Endothelial cell of umbilical vein (primary cell): ENCODE data around the gene CCDC34. TPM values are rescaled to one million over a fixed set of nuclear protein-coding genes. Genes with fewer than 3 reads are reported as not detected.

Experiments used
- BruUV-seq: library from RNA; stranded (reverse); fragments of 400-500 nt; replicated peaks from 2 replicates; lab custom pipeline; 2021; lab: Mats Ljungman, UMichigan
- CTCF ChIA-PET: fragments of 300-600, 350-600 bp; sonication (Branson Sonifier 250); formaldehyde crosslinking; loops from one replicate; lab custom pipeline; 2021; ENCODE audit warnings: antibody characterized with exemption, inconsistent platforms; lab: Charles Lee
- POLR2A ChIA-PET: fragments of 300-600, 350-600 bp; sonication (Branson Sonifier 250); formaldehyde crosslinking; loops from one replicate; lab custom pipeline; 2021; ENCODE audit warnings: antibody characterized with exemption, inconsistent platforms; lab: Charles Lee
- DNase-seq: peaks from one replicate; pipeline ENCODE4 v3.0.0-alpha.2; 2011; ENCODE audit warnings: low read depth, low spot score
- FAIRE-seq: peaks from 2 replicates; lab custom pipeline; 2011; peaks lifted over from hg19 to GRCh38; lab: Jason Lieb, UNC
- H2AFZ ChIP-seq: 2 replicates; pipeline ENCODE4 v1.6.0; 2012; ENCODE audit warnings: low read depth, low read length, control low read depth, inconsistent platforms
- H3K27ac ChIP-seq: 2 replicates; pipeline ENCODE4 v1.5.1; 2011; ENCODE audit warnings: low read depth, mild to moderate bottlenecking, control low read depth, low read length, moderate library complexity; ENCODE audit not compliant: insufficient read depth
- H3K27me3 ChIP-seq, 2 experiments: 2 replicates each; pipeline versions ENCODE4 v1.6.0 to v1.6.1; 2011; ENCODE audit warnings: low read length in 2 of 2, mixed read lengths in 1 of 2; ENCODE audit not compliant: control insufficient read depth in 2 of 2, insufficient read depth in 2 of 2
- H3K36me3 ChIP-seq, 2 experiments: 2 replicates in 1 of 2; 3 replicates in 1 of 2; pipeline ENCODE4 v1.5.1; 2011; ENCODE audit warnings: low read length in 2 of 2, mild to moderate bottlenecking in 1 of 2, moderate library complexity in 1 of 2; ENCODE audit not compliant: control insufficient read depth in 2 of 2, insufficient read depth in 2 of 2; ENCODE audit errors: extremely low read depth in 1 of 2
- H3K4me1 ChIP-seq: 3 replicates; pipeline ENCODE4 v1.5.1; 2011; ENCODE audit warnings: mild to moderate bottlenecking, low read length; ENCODE audit not compliant: control insufficient read depth, insufficient read depth; ENCODE audit errors: extremely low read depth
- H3K4me2 ChIP-seq: 2 replicates; pipeline ENCODE4 v1.6.1; 2011; ENCODE audit warnings: low read length, control low read depth, mixed read lengths; ENCODE audit not compliant: insufficient read depth
- H3K4me3 ChIP-seq, 3 experiments: fragments of 200-600 bp in 1 of 3; sonication (generic), shearing (Covaris generic) in 1 of 3; replicated peaks in 1 of 3; 2 replicates each; pipeline ENCODE4 v1.5.1; 2011 to 2016; ENCODE audit warnings: control low read depth in 3 of 3, low read length in 3 of 3, mild to moderate bottlenecking in 2 of 3, inconsistent platforms in 1 of 3, low read depth in 1 of 3, moderate library complexity in 1 of 3; ENCODE audit not compliant: insufficient read depth in 1 of 3
- H3K79me2 ChIP-seq: 2 replicates; pipeline ENCODE4 v1.6.0; 2012; ENCODE audit warnings: low read length, inconsistent platforms; ENCODE audit not compliant: control insufficient read depth, insufficient read depth
- H3K9ac ChIP-seq: replicated peaks from 2 replicates; pipeline ENCODE3; 2011; ENCODE audit warnings: low read length, control low read depth; ENCODE audit not compliant: insufficient read depth; ENCODE audit errors: extremely low read depth
- H3K9me1 ChIP-seq: replicated peaks from 3 replicates; pipeline ENCODE4 v1.6.0; 2011; ENCODE audit warnings: mild to moderate bottlenecking, low read length; ENCODE audit not compliant: control insufficient read depth, insufficient read depth; ENCODE audit errors: extremely low read depth
- H3K9me3 ChIP-seq: replicated peaks from 2 replicates; pipeline ENCODE4 v1.5.1; 2012; ENCODE audit warnings: low read length, inconsistent platforms; ENCODE audit not compliant: control insufficient read depth, insufficient read depth
- H4K20me1 ChIP-seq: replicated peaks from 2 replicates; pipeline ENCODE3; 2011; ENCODE audit warnings: mild to moderate bottlenecking, low read length; ENCODE audit not compliant: control insufficient read depth, insufficient read depth; ENCODE audit errors: extremely low read depth
- EZH2 ChIP-seq: IDR thresholded peaks from 2 replicates; pipeline ENCODE4 v1.6.1; 2012; ENCODE audit warnings: borderline replicate concordance, low read depth, mild to moderate bottlenecking, moderate library complexity, low read length, inconsistent platforms; ENCODE audit not compliant: severe bottlenecking
- FOS ChIP-seq: IDR thresholded peaks from 2 replicates; pipeline ENCODE4 v1.6.1; 2011; ENCODE audit warnings: mild to moderate bottlenecking, low read length, moderate library complexity, borderline replicate concordance; ENCODE audit not compliant: insufficient read depth
- GATA2 ChIP-seq: IDR thresholded peaks from 2 replicates; pipeline ENCODE4 v1.7.0; 2011; ENCODE audit warnings: low read depth, mild to moderate bottlenecking, moderate library complexity, mixed read lengths, low read length; ENCODE audit not compliant: insufficient read length, insufficient read depth
- JUN ChIP-seq: IDR thresholded peaks from 2 replicates; pipeline ENCODE4 v1.6.1; 2011; ENCODE audit warnings: borderline replicate concordance, low read depth; ENCODE audit not compliant: insufficient read length, insufficient read depth
- MYC ChIP-seq: IDR thresholded peaks from one replicate; pipeline ENCODE4 v1.6.1; 2011; ENCODE audit warnings: mild to moderate bottlenecking, low read depth, low read length
- POLR2A ChIP-seq: IDR thresholded peaks from 2 replicates; pipeline ENCODE4 v1.6.1; 2012; ENCODE audit warnings: low read depth, mild to moderate bottlenecking, control low read depth, low read length
- POLR2AphosphoS5 ChIP-seq: IDR thresholded peaks from 2 replicates; pipeline ENCODE4 v1.6.1; 2012; ENCODE audit warnings: low read depth, mild to moderate bottlenecking, control low read depth, low read length, moderate library complexity; ENCODE audit not compliant: insufficient read depth
- dilution Hi-C: fragments of 300-500 bp; cut with MboI; formaldehyde crosslinking; loops from one replicate; pipeline ENCODE4 v1.15.0; 2019; ENCODE audit warnings: low sequenced_read_pairs; ENCODE audit not compliant: extremely low pct_ligation_motif_present
- intact Hi-C: fragments of 100-400 bp; cut with micrococcal nuclease; formaldehyde crosslinking; loops from one replicate; pipeline ENCODE4 v1.10.0; 2022
- polyA plus RNA-seq, 4 experiments: library from polyadenylated mRNA; depleted of rRNA in 3 of 4; stranded (reverse) in 3 of 4; unstranded in 1 of 4; fragments of >200 nt; gene quantifications; 2 replicates each; pipeline versions ENCODE4 v1.2.1 to v1.2.3, GENCODE V29; 2011 to 2012; ENCODE audit warnings: missing spikeins in 1 of 4
- total RNA-seq: library from RNA; stranded (reverse); gene quantifications from 2 replicates; pipeline ENCODE4 v1.2.3, GENCODE V29; 2021
- TF ChIP-seq, protein P1 (sequence below): IDR thresholded peaks from 2 replicates; pipeline ENCODE4 v1.6.1; 2011; ENCODE audit not compliant: insufficient read depth, insufficient read length
- TF ChIP-seq, protein P2 (sequence below), 2 donors: IDR thresholded peaks; 1 replicate in 1 of 2; 2 replicates in 1 of 2; pipeline ENCODE4 v1.5.1; 2011; ENCODE audit warnings: low read length in 2 of 2, mild to moderate bottlenecking in 2 of 2, moderate library complexity in 2 of 2, control low read depth in 1 of 2, inconsistent platforms in 1 of 2, low read depth in 1 of 2; ENCODE audit not compliant: insufficient read depth in 1 of 2; ENCODE audit errors: extremely low read depth in 1 of 2

CCDC34 gene
- total and polyA plus RNA-seq, 2 donors (not counting 3 experiments of a cell fraction or from before 2014, with no cell fraction given): 2.3 to 11.4 TPM

DNA sequence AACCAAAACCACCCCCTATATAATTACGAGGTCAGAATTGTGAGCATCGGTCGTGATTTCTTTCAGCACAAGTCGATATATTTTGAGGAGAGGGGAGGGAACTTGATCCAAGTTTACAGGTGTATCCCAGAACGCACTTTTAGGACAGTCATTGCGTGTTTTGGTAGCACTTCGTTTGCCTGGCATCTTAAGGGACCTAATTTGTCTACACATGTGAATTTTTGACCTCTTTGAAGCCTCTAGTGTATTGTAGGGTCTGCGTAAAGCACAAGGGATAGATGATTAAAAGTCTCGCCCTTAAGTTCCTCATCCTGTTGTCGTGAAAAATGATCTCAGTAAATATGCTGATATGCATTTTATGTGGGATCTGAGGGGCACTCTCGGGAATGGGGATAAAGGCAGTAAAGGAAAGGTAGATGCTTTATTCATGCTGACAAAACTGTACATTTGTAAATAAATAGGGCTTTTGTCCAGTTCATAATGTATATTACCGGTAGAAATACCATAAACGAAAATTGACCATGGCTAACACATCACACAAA lies 632 bp upstream of the CCDC34 start:
- H3K4me3 ChIP-seq: peak overlapping the region; percentile 1 to 93 (median 53)
- BruUV-seq: no TSS peak
- H3K9me3 ChIP-seq: no peaks in the 10 kb centered on the region
- H2AFZ ChIP-seq: peak overlapping the region; percentile 73
- no peak overlapping the region for H3K27ac ChIP-seq
- H3K9me1 ChIP-seq: no peaks in the 10 kb centered on the region
- intact Hi-C loops (loop anchor here (1.0 to 5.0 kb wide), 4 partner anchors 81 to 149 kb away; partner anchors contain the start of gene LGR4), dilution Hi-C loops (no loop called here)
- DNase-seq (no peak), FAIRE-seq (no peak)
- H3K4me2 ChIP-seq: peak overlapping the region; percentile 73
- peak overlapping the region; percentile 12 for H3K9ac ChIP-seq
- ChIA-PET CTCF (interaction anchor here (1.3 to 1.8 kb wide), 4 partner anchors 11 to 122 kb away, joined by 3 to 8 read pairs (median 6); no protein-coding TSS in a partner anchor), POLR2A (no interaction called here)
- H4K20me1 ChIP-seq: no peaks in the 10 kb centered on the region
- H3K36me3 ChIP-seq: no peaks in the 10 kb centered on the region
- H3K4me1 ChIP-seq: peaks cover 8% of the 10 kb centered on the region
- no peaks in the 10 kb centered on the region for H3K79me2 ChIP-seq
- TF ChIP-seq, protein P1, sequence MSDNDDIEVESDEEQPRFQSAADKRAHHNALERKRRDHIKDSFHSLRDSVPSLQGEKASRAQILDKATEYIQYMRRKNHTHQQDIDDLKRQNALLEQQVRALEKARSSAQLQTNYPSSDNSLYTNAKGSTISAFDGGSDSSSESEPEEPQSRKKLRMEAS: no peak
- TF ChIP-seq POLR2A (no peak), MYC (no peak), POLR2AphosphoS5 (no peak), JUN (no peak), FOS (no peak), GATA2 (no peak), EZH2 (no peak)
- TF ChIP-seq, protein P2, sequence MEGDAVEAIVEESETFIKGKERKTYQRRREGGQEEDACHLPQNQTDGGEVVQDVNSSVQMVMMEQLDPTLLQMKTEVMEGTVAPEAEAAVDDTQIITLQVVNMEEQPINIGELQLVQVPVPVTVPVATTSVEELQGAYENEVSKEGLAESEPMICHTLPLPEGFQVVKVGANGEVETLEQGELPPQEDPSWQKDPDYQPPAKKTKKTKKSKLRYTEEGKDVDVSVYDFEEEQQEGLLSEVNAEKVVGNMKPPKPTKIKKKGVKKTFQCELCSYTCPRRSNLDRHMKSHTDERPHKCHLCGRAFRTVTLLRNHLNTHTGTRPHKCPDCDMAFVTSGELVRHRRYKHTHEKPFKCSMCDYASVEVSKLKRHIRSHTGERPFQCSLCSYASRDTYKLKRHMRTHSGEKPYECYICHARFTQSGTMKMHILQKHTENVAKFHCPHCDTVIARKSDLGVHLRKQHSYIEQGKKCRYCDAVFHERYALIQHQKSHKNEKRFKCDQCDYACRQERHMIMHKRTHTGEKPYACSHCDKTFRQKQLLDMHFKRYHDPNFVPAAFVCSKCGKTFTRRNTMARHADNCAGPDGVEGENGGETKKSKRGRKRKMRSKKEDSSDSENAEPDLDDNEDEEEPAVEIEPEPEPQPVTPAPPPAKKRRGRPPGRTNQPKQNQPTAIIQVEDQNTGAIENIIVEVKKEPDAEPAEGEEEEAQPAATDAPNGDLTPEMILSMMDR (IDR thresholded peaks at IDR 0.05; ENCODE audit: extremely low read depth in 1 of 2, insufficient read depth in 1 of 2, low read depth in 1 of 2, low read length in 2 of 2): no peak
- H3K27me3 ChIP-seq: no peaks in the 10 kb centered on the region
